HepG2 (cell line): ENCODE data around the gene DISP2. TPM values are rescaled to one million over a fixed set of nuclear protein-coding genes. Genes with fewer than 3 reads are reported as not detected.
A peak's percentile ranks its signal among the peaks of the same experiment; 100 is the strongest.

Experiments used
- ETV5 ChIP-seq: IDR thresholded peaks from 2 replicates; pipeline ENCODE4 v1.6.1; 2018; ENCODE audit warnings: missing biosample characterization, missing genetic modification reagents, inconsistent platforms, borderline replicate concordance
- HNRNPL ChIP-seq: fragments of 200-400 bp; formaldehyde crosslinking; IDR thresholded peaks from 2 replicates; pipeline ENCODE4 v1.6.1; 2017; ENCODE audit warnings: mild to moderate bottlenecking, low read depth, low read length
- JUN ChIP-seq: sonication (generic); formaldehyde crosslinking; IDR thresholded peaks from 2 replicates; pipeline ENCODE4 v1.4.0; 2020; ENCODE audit warnings: mild to moderate bottlenecking, missing genetic modification reagents
- KAT8 ChIP-seq: IDR thresholded peaks from 2 replicates; pipeline ENCODE4 v1.6.1; 2016; ENCODE audit warnings: missing genetic modification reagents, missing compliant biosample characterization
- MAFF ChIP-seq: IDR thresholded peaks from 2 replicates; pipeline ENCODE4 v1.6.1; 2011; ENCODE audit warnings: low read depth, low read length, improper control_type of control experiment
- RAD21 ChIP-seq: fragments of 450-650 bp; formaldehyde crosslinking; IDR thresholded peaks from 2 replicates; pipeline ENCODE4 v1.5.0; 2020; ENCODE audit warnings: mild to moderate bottlenecking
- RARA ChIP-seq: IDR thresholded peaks from 2 replicates; pipeline ENCODE4 v1.6.1; 2016; ENCODE audit warnings: missing genetic modification reagents, missing compliant biosample characterization
- TBX3 ChIP-seq: fragments of 450-650 bp; IDR thresholded peaks from 2 replicates; pipeline ENCODE4 v1.6.1; 2017; ENCODE audit warnings: antibody characterized with exemption, mild to moderate bottlenecking, inconsistent platforms, borderline replicate concordance
- TOE1 ChIP-seq: sonication (generic); formaldehyde crosslinking; IDR thresholded peaks from 2 replicates; pipeline ENCODE4 v1.4.0; 2020; ENCODE audit warnings: mild to moderate bottlenecking, missing genetic modification reagents
- U2AF1 ChIP-seq: fragments of 200-400 bp; formaldehyde crosslinking; optimal IDR thresholded peaks from 2 replicates; pipeline ENCODE3; 2017; ENCODE audit warnings: mild to moderate bottlenecking, low read depth, low read length
- ZBED4 ChIP-seq: sonication (generic); formaldehyde crosslinking; IDR thresholded peaks from 2 replicates; pipeline ENCODE4 v1.4.0; 2020; ENCODE audit warnings: missing genetic modification reagents, borderline replicate concordance
- ZNF264 ChIP-seq: sonication (generic); formaldehyde crosslinking; IDR thresholded peaks from 2 replicates; pipeline ENCODE4 v1.4.0; 2020; ENCODE audit warnings: missing genetic modification reagents
- ZNF484 ChIP-seq: sonication (generic); formaldehyde crosslinking; IDR thresholded peaks from 2 replicates; pipeline ENCODE4 v1.5.1; 2020; ENCODE audit warnings: mild to moderate bottlenecking, low read depth, missing genetic modification reagents, borderline replicate concordance
- ZNF614 ChIP-seq: IDR thresholded peaks from 2 replicates; pipeline ENCODE4 v1.6.1; 2018; ENCODE audit warnings: missing biosample characterization, missing genetic modification reagents, inconsistent platforms, borderline replicate concordance
- ZNF639 ChIP-seq: conservative IDR thresholded peaks from 2 replicates; pipeline ENCODE4 v1.6.1; 2018; ENCODE audit warnings: missing genetic modification reagents
- ZNF737 ChIP-seq: sonication (generic); formaldehyde crosslinking; IDR thresholded peaks from 2 replicates; pipeline ENCODE4 v1.5.0; 2020; ENCODE audit warnings: missing genetic modification reagents, mild to moderate bottlenecking, borderline replicate concordance
- ZNF766 ChIP-seq: sonication (generic); formaldehyde crosslinking; IDR thresholded peaks from 2 replicates; pipeline ENCODE4 v1.5.0; 2020; ENCODE audit warnings: missing genetic modification reagents, borderline replicate concordance
- ZNF776 ChIP-seq: sonication (generic); formaldehyde crosslinking; IDR thresholded peaks from 2 replicates; pipeline ENCODE4 v1.4.0; 2020; ENCODE audit warnings: mild to moderate bottlenecking, missing genetic modification reagents
- ZSCAN25 ChIP-seq: sonication (generic); formaldehyde crosslinking; IDR thresholded peaks from 2 replicates; pipeline ENCODE4 v1.8.0; 2022; ENCODE audit warnings: mild to moderate bottlenecking, missing genetic modification reagents
- polyA plus RNA-seq, 8 experiments: library from polyadenylated mRNA; depleted of rRNA in 3 of 8; stranded (reverse) in 7 of 8; unstranded in 1 of 8; fragments of >200 nt; fragmentation: Illumina TruSeq in 4 of 8; extraction: Trizol in 4 of 8; gene quantifications; 2 replicates each; pipeline versions ENCODE4 v1.2.1 to v1.2.3, GENCODE V29; 2011 to 2016; ENCODE audit warnings: low read depth in 4 of 8, missing spikeins in 1 of 8, mixed read lengths in 1 of 8; ENCODE audit not compliant: insufficient read depth in 1 of 8
- total RNA-seq, 5 experiments: library from RNA; depleted of rRNA; stranded (reverse); fragments of >200 nt; fragmentation: Illumina TruSeq; extraction: Trizol; gene quantifications; 2 replicates each; pipeline ENCODE4 v1.2.3, GENCODE V29; 2016; ENCODE audit warnings: low read depth in 1 of 5
- TF ChIP-seq, protein P1 (sequence below): IDR thresholded peaks from 2 replicates; pipeline ENCODE4 v1.6.1; 2016; ENCODE audit warnings: low read depth, borderline replicate concordance
- TF ChIP-seq, protein P2 (sequence below): sonication (generic); formaldehyde crosslinking; IDR thresholded peaks from 2 replicates; pipeline ENCODE4 v1.4.0; 2020; ENCODE audit warnings: missing genetic modification reagents

The DISP2 gene
- total and polyA plus RNA-seq, 2 of the 13 experiments (the other 11 are each of a cell fraction or from before 2014, with no cell fraction given): 0.09 to 0.32 TPM

DNA sequence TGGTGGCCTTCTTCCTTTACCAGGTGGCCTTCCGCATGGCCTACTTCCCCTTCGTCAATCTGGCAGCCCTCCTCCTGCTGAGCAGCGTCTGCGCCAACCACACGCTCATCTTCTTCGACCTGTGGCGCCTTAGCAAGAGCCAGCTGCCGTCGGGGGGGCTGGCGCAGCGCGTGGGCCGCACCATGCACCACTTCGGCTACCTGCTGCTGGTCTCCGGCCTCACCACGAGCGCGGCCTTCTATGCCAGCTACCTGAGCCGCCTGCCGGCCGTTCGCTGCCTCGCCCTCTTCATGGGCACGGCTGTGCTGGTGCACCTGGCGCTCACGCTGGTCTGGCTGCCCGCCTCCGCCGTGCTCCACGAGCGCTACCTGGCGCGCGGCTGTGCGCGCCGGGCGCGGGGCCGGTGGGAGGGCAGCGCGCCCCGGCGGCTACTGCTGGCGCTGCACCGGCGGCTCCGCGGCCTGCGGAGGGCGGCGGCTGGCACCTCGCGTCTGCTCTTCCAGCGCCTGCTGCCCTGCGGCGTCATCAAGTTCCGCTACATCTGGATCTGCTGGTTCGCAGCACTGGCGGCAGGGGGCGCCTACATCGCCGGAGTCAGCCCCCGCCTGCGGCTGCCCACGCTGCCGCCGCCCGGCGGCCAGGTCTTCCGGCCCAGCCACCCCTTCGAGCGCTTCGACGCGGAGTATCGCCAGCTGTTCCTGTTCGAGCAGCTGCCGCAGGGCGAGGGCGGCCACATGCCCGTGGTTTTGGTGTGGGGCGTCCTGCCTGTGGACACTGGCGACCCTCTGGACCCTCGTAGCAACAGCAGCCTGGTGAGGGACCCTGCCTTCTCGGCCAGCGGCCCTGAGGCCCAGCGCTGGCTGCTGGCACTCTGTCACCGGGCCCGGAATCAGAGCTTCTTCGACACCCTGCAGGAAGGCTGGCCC, 9.9 kb downstream of the DISP2 start (continued):
- TF ChIP-seq, protein P1, sequence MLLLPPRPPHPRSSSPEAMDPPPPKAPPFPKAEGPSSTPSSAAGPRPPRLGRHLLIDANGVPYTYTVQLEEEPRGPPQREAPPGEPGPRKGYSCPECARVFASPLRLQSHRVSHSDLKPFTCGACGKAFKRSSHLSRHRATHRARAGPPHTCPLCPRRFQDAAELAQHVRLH (CRISPR knock-in tag): peak; percentile 97
- peak; percentile 81; the same call in 1 of the 2 replicates for TF ChIP-seq ZNF737 (CRISPR knock-in tag)
- peak; percentile 70; the same call in 1 of the 2 replicates for TF ChIP-seq TOE1
- TF ChIP-seq, protein P2, sequence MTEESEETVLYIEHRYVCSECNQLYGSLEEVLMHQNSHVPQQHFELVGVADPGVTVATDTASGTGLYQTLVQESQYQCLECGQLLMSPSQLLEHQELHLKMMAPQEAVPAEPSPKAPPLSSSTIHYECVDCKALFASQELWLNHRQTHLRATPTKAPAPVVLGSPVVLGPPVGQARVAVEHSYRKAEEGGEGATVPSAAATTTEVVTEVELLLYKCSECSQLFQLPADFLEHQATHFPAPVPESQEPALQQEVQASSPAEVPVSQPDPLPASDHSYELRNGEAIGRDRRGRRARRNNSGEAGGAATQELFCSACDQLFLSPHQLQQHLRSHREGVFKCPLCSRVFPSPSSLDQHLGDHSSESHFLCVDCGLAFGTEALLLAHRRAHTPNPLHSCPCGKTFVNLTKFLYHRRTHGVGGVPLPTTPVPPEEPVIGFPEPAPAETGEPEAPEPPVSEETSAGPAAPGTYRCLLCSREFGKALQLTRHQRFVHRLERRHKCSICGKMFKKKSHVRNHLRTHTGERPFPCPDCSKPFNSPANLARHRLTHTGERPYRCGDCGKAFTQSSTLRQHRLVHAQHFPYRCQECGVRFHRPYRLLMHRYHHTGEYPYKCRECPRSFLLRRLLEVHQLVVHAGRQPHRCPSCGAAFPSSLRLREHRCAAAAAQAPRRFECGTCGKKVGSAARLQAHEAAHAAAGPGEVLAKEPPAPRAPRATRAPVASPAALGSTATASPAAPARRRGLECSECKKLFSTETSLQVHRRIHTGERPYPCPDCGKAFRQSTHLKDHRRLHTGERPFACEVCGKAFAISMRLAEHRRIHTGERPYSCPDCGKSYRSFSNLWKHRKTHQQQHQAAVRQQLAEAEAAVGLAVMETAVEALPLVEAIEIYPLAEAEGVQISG (CRISPR knock-in tag): peak; percentile 88
- TF ChIP-seq ZNF766: peak; percentile 98; the same call in 1 of the 2 replicates
- peak; percentile 92 for TF ChIP-seq ZNF639 (CRISPR knock-in tag)
- TF ChIP-seq TBX3: no peak
- peak; percentile 60 for TF ChIP-seq RARA (CRISPR knock-in tag)
- TF ChIP-seq U2AF1: no peak
- peak; percentile 92 for TF ChIP-seq ZNF264 (CRISPR knock-in tag)
- TF ChIP-seq RAD21 (CRISPR knock-in tag): peak; percentile 94
- peak; percentile 75 for TF ChIP-seq ZSCAN25 (CRISPR knock-in tag)
- TF ChIP-seq HNRNPL: peak; percentile 32; the same call in 1 of the 2 replicates
- peak; percentile 99 for TF ChIP-seq ZNF776 (CRISPR knock-in tag)
- peak; percentile 78; the same call in 1 of the 2 replicates for TF ChIP-seq JUN (CRISPR knock-in tag)
- 0 out of 2 replicates have a peak, but pooled peaks have one; percentile 59 for TF ChIP-seq ZBED4 (CRISPR knock-in tag)
- peak; percentile 82; the same call in 1 of the 2 replicates for TF ChIP-seq ZNF614 (CRISPR knock-in tag)
- peak; percentile 83 for TF ChIP-seq KAT8 (CRISPR knock-in tag)
- TF ChIP-seq MAFF: no peak
- TF ChIP-seq ZNF484 (CRISPR knock-in tag): no peak; the same call in 1 of the 2 replicates
- peak; percentile 89 for TF ChIP-seq ETV5
